DMS53 treated with DMSO at 0.1 percent for 48 hours (cell line): Measurements from ENCODE around the gene MYLK.
A peak's percentile ranks its signal among the peaks of the same experiment; 100 is the strongest.
"Not testable (repeated sequence)": the region's sequence is repeated elsewhere in the genome, so short reads cannot be mapped to it uniquely, and the experiment has no call there.

Source experiments
- DNase-seq: peaks from one replicate; lab custom pipeline; 2025; ENCODE audit not compliant: unreplicated experiment; lab: John Stamatoyannopoulos, UW

Gene MYLK

DNA sequence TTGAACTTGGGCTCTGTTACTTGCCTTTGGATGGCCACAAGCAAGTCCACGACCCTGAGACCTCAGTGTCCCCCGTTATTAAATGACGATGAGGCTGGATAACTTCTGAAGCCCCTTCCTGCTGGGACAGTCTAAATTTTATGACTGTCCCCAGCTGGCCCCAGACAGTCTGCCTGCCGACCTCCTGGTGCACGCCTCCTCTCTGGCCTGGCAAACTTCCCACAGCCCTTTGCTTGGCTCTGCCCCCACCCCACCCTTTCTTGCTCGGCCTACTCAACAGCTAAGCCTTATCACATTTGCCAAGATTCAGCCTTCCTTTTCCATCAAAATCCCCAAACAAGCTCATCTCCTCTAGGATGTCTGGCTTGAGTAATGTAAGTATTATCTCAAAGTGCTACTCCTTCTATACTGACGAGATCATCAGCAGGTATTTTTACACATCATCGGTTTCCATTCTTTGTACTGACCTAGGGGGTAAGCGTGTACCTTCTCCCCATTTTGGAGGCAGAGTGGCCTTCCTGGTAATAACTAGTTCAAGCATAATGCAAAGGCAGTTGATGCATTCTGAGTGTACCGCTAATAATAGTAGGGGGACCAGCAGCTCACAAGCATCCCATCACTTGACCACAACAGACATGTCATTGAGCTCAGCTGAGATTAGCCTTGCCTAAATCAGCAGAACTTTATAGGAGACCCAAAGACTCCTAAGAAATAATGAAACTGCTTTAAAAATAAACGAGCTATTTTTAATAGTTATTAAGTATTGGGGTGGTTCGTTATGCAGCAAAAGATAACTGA, 178.4 kb downstream of the MYLK start:
- DNase-seq, result no peak

DNA sequence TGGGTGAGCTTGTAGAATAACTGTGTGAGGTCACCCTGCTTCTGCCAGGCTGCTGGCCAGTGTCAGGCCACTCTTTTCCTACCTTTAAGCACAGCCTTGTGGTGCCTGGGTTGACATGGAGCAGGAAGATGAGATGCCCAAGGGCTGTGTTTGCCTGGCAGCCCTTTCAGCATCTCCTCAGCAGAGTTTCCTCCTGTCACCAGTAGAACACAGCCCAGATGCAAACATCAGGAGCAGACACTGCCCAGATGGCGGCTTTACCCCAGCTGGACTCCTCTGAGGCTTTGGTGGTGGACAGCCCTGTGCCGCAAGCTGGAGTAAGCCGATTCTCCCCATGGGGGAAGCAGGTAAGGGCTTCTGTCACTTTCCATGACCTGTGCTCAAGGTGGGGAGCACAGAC, 180.5 kb downstream of the MYLK start:
- not testable (repeated sequence) for DNase-seq

DNA sequence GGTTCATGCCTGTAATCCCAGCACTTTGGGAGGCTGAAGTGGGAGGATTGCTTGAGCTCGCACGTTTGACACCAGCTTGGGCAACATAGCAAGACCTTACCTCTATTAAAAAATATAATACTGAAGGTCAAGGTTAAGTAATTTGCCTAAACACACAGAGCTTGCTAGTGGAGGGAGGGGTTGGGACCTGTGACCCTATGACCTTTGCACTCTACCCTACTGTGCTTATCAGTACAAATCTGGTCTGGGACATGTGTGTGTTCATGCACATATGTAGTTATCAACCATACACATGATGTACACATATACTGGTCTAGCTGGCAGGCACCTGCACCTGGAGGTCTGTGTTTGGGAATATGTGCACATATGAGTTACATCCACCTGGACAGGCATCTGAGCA, 181.4 kb downstream of the MYLK start:
- DNase-seq, result no peak

DNA sequence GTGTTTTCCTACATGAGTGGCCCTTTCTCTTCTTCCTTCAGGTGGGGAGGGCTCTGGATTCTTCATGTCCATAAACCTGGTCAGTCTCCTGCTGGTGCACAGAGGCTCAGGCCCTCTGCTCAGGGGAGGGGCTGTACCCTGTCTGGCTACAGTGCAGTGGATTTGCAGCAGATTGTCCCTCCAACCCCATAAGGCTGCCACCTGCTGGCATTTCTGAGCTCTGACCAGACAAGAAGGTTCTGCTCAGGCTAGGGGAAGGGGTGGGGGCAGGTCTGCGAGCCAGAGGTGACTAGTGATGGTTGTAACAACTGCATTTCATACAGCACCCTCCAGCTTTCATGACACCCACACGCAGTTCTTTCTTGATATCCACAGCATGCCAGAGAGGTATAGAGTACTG, 182.1 kb downstream of the MYLK start:
- peak; percentile 7 for DNase-seq

DNA sequence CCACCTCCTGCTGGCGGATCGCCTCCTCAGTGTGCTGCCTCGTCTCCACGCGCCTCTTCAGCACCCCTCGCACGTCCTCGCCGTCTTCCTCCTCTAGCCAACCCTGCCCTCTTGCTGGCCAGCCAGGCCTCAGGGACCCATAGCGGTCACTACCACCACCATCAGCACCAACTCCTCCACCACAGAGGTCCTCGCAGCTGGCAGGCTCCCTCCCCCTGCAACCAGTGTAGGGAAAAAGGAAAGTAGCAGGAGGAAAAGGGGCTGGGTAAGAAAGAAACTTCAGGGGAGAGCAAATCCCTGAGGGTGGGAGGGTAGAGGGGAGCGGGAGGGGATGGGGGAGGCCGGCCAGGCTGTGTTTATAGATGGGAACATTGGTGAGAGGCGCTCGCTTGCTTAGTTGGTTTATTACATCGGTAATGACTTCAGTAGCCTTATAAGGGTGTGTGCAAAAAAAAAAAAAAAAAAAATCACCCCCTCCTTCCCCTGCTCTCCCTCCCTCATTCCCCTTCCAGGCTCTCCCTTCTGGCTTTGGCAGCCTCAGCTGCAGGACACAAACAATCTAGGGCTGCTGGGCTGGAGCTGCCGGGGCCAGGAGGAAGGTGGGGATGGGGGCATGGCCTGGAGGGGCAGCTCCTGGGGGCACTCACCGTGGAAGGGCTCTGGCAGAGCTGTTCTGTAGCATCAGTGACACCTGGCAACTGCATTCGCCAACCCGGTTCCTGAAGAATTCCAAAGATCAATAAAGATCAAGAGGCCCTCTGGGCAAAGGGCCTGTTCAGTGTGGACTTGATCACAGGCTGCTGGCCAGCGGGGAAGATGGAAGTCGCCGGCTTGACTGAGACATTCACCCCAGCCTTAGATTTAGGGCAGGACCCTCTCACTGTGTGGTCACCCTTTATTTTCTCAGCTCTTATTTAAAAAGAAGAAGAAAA, 183.1 kb downstream of the MYLK start:
- DNase-seq, result no peak

DNA sequence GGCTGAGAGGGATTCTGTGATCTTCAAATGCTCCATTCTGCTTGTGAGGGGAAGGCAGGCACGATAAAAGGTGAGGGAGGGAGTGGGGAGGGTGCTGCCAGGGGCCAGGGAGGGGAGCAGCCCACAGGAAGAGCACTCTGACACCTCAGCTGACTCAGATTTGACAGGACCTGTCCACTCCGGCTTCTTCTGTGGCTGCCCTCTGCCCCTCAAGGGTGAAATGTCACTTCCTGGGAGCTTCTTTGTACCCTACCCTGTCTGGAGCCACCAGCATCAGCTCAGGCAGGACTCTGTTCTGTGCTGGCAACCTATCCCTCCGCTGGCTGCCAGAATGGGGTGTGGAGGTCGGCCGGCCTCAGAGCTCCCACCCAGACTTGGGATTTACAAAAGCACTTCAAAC, 185.3 kb downstream of the MYLK start:
- DNase-seq, result no peak

DNA sequence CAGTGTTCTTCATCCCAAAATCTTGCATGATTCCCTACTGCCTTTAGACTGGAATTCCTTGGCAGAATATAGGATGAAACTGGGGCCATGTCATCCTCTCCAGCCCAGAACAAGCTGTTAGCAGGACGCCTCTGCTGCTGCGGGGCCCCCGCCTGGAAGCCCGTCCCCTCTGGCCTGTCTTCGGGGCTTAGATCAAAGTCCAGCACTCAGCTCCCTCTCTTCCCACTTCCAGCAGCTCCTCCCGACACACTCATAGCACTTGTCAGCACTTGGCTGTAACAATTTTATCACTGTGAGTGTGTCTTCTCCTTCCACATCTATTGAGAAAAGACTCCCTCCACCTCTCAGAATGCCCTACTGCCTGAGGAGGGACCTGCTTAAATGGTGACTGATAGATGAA, 187.3 kb downstream of the MYLK start:
- no peak for DNase-seq

DNA sequence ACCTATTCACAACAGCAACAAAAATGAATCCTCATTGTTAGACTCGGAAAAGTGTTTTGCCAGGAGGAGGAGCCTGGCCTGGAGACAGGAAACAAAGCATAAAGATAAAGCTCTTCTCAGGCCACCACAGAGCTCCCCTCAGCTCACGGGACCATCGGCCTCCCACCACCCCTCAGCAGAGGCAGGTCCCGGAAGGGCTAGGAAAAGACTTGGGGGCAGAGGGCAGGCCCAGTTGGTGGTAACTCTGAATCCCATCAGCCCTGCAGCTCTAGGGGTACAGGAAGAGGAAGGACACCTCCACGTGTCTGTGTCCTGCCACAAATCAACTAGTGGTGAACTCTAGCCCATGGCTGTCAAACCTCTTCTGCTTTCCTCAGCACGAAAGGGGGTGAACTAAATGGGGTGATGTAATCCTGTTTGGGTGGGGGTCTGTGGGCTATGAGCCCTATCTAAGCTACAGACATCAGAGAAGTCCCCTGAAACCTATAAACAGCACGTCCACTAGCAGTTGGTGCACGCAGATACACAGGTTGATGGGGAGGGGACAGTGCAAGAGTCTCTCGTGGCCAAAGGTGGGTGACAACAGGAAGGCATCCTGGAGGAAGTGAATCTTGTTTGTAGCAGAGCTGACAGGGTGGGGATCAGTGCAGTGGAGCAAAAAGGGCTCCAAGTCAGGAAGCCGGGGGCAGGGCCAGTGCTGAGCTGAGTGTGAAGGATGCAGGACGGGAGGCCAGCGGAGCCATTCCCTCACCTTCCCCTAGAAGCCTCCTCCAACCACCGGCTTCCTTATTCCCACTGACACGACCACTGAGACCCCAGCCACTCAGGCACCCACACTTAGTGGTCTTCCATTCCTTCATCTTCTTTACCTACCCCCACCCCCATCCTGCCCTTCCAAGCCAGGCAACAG, 188.1 kb downstream of the MYLK start:
- no peak for DNase-seq

DNA sequence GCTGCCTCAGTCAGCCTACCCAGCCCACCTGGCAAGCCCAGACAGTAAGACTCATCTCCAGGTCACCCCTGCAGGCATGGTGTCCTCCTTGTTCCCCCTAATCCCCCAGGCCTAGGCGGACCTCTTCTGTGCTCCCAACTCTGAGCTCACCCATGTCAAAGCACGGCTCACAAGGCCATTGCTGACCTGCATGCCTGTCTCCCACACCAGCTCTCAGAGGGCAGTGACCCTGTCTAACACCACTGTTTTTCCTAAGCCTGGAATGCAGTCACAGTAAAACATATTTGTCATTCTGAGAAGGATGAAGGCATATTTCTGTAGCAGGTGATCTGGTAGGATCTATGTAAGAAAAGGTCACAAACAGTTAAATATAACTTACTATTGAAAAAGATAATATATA, 189.0 kb downstream of the MYLK start:
- no peak for DNase-seq

DNA sequence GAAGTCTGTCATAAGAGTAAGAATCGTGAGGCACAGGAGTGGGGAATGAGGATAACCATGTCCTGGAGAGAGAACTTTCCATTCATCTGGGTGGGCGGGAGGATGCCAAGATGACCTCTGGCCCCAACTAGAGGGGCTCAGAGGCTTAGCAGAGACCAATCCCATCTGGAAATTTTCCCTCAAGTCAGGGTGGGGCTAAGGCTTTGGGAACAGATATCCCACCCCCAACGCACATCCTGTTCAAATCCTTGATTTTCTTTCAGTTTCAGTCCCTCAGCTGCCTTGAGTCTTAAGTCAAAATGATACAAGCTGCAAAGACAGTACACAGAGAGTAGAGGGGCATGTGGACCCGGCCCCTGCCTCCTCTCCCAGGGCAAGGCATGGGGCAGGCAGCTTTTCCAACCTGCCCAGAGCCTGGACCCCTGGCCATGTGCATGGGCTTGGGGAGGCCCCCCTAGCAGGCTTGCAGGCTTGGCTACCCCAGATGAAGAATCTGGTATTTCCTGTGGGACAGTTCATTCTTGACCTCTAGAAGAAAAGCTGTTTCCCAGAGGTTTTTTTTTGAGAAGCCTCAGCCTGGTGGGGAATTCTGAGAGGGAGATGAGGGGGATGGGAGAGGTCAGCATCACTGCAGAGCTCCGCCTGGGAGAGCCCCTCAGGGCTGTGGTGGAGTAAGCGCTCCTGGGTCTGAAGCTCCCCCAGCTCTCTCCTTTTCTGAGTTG, 189.6 kb downstream of the MYLK start:
- no peak for DNase-seq

DNA sequence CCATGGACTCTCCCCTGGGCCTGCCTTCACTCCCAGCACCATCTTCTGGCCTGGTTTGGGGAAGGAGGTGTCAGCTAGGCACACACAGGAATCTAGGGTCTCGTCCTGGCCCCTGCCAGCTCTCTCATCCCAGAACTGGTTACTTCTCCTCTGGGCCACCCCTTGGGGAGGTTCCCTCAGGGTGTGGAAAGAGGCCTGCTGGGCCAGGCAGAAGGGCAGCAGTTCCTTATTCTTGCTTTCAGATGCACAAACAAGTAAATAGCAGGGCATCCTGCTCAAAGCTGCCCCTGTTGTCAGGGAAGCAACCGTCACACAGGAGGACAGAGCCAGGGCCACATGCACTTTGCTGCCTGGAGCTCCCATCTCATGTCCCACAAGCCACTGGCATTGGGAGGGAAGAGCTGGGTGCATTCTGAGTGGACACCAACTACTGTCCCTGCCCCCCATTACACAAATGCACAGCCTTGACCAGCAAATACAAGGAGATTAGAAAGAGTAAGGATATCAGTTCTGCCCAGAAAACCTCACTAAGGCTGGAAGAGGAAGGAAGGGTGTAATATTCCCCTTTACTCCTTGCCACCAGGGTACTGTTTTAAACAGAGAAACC, 190.4 kb downstream of the MYLK start:
- DNase-seq, result no peak

DNA sequence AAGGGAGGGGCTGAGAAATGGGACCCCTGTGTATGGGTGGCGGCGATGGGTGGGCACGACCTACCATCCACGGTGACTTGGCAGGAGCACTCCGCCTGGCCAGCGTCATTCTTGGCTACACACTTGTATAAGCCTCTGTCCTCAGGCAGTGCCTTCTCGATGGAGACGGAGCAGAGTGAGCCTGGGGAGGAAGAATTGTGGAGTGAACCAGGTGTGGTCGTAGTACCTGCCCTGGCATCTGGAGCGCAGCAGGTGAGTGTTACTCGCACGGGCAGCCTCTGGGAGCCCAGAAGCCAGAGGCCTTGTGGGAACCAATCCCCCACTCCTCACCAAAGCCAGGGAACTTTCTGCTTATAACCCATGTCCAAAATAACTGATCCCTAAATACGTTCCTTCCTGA, 191.5 kb downstream of the MYLK start:
- DNase-seq, result no peak

DNA sequence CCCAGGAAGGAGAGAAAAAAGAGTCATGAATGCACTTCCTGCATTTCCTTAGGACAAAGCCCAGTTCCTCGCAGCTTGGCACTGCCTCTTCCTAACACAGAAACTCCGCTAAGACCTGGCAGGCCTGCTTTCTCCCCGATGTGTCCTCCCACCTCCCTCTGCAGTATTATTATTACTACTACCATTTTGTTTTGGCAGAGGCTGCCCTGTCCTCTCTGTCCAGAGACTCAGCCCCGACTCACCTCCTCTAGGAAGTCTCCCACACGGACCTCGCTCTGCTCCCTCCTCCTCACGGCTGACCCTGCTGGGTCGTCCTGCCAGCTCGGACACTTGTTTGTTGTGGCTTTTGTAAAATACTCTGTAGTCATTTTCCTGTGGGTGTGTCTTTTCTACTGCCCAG, 192.1 kb downstream of the MYLK start:
- no peak for DNase-seq

DNA sequence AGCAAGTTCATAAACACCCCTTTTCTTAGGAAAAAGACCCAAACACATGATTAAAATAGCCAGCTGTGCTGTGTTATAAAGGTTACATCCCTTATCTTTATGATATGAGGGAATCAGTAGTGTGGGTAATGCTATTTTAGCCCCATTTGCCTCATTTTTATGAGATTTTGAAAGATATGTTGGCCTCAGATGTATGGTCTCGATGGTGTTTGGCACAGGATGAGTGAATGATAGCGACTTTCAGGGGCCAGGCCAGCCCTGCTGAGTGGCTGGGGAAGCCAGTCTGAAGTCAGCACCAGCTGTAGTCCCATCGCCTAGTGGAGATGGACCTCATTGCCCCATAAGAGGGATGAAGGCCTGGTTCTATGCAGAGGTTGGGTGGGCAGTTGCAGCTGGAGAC, 194.3 kb downstream of the MYLK start:
- DNase-seq, result no peak

DNA sequence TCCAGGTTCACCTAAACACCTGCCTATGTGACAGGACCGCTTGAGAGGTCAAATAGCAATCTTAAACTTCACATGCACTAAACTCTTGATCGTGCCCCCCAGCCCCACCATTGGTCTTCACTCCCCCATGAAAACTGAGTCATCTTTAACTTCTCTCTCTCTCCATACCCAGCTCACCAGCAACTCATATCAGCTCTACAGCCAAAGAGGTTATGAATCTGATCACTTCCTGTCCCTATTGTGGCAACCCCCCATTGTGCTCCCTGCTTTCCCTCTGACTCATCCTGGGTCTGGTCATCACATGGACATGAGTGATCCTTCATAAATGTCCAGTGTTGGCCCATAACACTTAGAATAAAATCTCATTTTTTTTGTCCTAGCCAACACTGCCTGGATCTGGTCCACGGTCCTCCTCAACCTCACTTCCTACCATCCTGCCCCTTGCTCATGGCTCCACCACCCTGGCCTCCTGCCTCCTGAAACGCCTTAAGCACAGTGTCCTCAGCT, 195.8 kb downstream of the MYLK start:
- no peak for DNase-seq

DNA sequence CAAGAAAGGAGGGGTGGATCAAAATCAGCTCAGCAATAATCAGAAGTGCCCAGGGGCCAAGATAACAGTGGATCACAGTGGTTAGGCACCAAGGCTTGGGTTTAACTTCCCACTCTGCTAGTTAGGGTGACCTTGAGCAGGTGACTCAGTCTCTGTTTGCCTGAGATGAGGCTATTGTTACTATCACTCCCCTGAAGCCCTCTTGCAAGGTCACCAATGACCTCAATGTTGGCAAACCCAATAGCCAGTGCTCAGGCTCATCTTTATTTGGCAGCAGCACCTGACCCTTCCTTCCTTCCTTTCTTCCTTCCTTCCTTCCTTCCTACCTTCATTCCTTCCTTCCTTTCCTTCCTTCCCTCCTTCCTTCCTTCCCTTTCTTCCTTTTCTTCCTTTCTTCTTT, 196.8 kb downstream of the MYLK start:
- no peak for DNase-seq

DNA sequence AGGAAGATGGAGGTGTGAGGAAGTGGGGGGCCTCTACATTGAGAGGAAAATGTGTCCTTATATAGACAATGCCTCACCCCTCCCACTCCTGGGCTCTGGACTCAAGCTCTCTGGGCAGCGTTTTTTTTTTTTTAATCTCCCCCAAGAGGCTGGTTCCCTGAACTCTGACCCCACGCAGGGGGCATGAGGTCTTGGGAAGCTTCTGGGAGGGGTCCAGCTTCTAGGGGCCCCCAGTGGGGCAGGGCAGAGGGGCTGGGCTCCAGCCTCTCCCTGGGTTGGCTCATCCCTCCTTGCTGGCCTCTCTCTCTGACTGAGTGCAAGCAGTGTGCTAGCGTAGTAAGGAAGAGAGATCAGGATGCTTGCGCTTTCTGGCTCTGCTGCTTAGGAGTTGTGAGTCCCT, 197.9 kb downstream of the MYLK start:
- DNase-seq, result no peak

DNA sequence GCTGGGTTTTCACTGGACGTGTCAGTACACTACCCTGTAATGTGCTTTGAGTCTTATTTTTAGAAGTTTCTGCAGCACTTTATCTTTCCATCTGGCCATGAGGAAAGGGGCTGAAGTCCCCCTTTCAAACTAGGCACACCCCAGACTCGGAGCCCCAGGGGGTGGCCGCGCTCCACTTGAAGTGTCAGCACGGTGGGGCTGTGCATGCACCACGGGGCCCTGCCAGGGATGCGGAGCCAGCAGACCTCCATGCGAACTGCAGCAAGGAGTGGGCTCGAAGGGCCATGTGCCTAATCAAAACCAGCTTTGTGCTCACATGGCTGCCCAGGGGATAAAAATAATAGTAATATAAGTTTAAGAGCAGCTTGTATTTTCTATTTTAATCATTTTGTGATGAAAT, 198.4 kb downstream of the MYLK start:
- no peak for DNase-seq

DNA sequence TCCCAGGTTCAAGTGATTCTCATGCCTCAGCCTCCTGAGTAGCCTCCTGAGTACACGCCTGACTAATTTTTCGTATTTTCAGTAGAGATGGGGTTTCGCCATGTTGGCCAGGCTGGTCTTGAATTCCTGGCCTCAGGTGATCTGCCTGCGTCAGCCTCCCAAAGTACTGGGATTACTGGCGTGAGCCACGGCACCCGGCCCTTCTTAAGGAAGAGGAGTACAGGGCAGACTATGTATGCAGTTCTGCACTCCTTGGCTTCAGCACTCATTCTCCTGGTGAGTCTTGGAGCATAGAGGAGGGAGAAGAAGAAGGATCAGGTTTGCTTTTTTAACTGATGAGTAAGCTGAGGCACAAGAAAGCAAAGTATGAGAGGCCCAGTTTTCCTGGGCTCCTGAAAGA, 199.5 kb downstream of the MYLK start:
- no peak for DNase-seq

DNA sequence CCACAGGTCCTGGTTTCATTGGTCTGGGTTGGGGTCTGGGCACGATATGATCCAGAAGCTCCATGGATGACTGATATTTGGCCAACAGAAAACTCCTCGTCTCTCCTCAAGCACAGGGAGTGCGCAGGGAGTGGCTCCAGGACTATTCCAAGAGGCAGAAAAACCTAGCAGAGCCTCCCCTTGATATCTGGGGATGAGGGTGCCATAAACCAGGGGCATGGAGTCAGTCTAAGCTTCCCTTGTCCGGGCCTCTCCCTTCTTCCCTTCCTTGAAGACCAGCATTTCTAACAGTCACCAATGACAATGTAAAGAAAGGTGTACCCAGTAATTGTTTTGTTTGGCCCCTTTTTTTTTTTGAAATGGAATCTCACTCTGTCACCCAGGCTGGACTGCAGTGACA, 199.9 kb downstream of the MYLK start:
- no peak for DNase-seq
